ENCODE results near the gene GAN.
"Not testable (repeated sequence)": the region's sequence is repeated elsewhere in the genome, so short reads cannot be mapped to it uniquely, and the experiment has no call there.

GAN gene

GRCh38 chr16:81417210-81417609 lies 102.4 kb downstream of the GAN start:
- TF ChIP-seq CTCF (IDR thresholded peaks at IDR 0.05; ENCODE audit: control insufficient read depth, insufficient read depth, low read depth, low read length, missing control alignments): no peak
- H3K4me3 ChIP-seq (ENCODE audit: control insufficient read depth, low read depth, low read length): no peak overlapping the region
- no peak for DNase-seq (ENCODE audit: low read depth)

- DNase-seq (ENCODE audit: low read depth): no peak
- no peak overlapping the region for H3K4me3 ChIP-seq (ENCODE audit: control insufficient read depth, low read depth, low read length)
- TF ChIP-seq CTCF (IDR thresholded peaks at IDR 0.05; ENCODE audit: control insufficient read depth, insufficient read depth, low read depth, low read length, missing control alignments): no peak
Measured at GRCh38 chr16:81419806-81420205, 105.0 kb downstream of the GAN start.

DNA sequence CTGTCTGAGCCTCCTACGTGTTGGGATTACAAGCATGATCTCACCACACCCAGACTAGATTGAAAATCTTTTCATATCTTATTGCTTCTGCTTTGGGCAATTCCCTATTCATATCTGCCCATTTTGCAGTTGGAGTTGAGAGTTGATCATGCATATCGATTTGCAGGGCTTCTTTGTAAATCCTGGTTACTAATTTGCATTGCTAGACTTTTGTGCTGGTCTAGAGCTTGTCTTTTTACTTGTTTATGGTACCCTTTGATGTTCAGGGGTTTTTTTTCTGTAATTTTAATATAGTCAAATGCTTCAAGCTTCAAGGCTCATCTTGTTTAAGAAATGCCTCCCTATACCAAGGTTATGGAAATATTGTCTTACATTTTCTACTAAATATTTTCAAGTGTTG lies 106.4 kb downstream of the GAN start:
- no peak for DNase-seq (ENCODE audit: low read depth)
- no peak for TF ChIP-seq CTCF (IDR thresholded peaks at IDR 0.05; ENCODE audit: control insufficient read depth, insufficient read depth, low read depth, low read length, missing control alignments)
- no peak overlapping the region for H3K4me3 ChIP-seq (ENCODE audit: control insufficient read depth, low read depth, low read length)

DNA sequence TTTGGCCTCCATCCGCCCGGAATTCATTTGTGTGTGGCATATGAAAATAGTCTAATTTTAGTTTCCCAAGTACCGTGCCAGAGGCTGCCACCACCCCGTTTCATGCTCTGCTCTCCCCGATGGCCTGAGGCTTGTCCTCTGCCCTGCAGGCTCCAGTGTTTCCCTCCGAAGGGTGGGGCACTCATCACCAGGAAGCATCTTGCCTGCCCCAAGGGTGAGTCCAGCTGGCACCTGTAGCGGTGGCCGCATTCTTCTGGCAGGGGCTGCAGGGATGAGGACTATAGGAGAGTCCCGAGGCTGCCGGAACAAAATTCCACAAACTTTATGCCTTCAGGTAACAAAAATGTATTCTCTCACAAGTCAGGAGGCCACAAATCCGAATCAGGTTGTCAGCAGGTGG lies 106.8 kb downstream of the GAN start:
- no peak overlapping the region for H3K4me3 ChIP-seq (ENCODE audit: control insufficient read depth, low read depth, low read length)
- DNase-seq (ENCODE audit: low read depth): no peak
- TF ChIP-seq CTCF (IDR thresholded peaks at IDR 0.05; ENCODE audit: control insufficient read depth, insufficient read depth, low read depth, low read length, missing control alignments): no peak

DNA sequence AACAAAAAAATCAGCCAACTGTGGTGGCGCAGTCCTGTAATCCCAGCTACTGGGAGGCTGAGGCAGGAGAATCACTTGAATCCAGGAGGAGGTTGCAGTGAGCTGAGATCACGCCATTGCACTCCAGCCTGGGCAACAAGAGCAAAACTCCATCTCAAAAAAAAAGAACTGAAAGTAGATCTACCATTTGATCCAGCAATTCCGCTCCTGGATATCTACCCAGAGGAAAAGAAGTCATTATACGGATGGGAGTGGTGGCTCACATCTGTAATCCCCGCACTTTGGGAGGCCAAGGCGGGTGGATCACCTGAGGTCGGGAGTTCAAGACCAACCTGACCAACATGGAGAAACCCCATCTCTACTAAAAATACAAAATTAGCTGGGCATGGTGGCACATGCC lies 107.4 kb downstream of the GAN start:
- DNase-seq (ENCODE audit: low read depth); H3K4me3 ChIP-seq (ENCODE audit: control insufficient read depth, low read depth, low read length): not testable (repeated sequence)

GRCh38 chr16:81424771-81425170 lies 110.0 kb downstream of the GAN start:
- no peak for DNase-seq (ENCODE audit: low read depth)
- TF ChIP-seq CTCF (IDR thresholded peaks at IDR 0.05; ENCODE audit: control insufficient read depth, insufficient read depth, low read depth, low read length, missing control alignments): no peak
- H3K4me3 ChIP-seq (ENCODE audit: control insufficient read depth, low read depth, low read length): no peak overlapping the region

DNA sequence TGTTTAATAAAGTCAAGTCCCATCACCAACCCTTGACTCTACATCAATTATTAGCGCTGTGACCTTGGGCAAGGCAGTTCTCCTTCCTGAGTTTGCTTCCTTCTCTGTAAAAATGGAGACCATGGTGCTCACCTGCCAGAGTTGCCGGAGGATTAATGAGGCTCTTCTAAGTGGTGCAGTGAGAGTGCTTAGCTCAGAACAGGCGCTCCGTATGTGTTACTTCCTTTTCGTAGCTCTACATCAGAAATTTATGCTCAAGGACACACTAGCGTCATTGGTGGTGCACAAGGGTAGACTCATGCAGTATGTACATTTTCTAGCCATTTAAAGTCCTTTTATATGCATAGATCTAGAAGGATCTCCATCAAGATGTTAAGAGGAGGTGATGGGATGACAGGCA lies 112.5 kb downstream of the GAN start:
- no peak for DNase-seq (ENCODE audit: low read depth)
- no peak overlapping the region for H3K4me3 ChIP-seq (ENCODE audit: control insufficient read depth, low read depth, low read length)
- no peak for TF ChIP-seq CTCF (IDR thresholded peaks at IDR 0.05; ENCODE audit: control insufficient read depth, insufficient read depth, low read depth, low read length, missing control alignments)

All from AG09309 (cell line).